Upper lobe of right lung (tissue), 1 donor: ENCODE data around the gene FNIP1. TPM values are rescaled to one million over a fixed set of nuclear protein-coding genes. Genes with fewer than 3 reads are reported as not detected.

Experiments used
- ATAC-seq: fragments of 200-7000 bp; cut with Tn5 transposase; one replicate; pipeline ENCODE4 v1.9.1; 2020; ENCODE audit warnings: mild to moderate bottlenecking, moderate library complexity
- DNase-seq: peaks from one replicate; pipeline ENCODE4 v3.0.0-alpha.2; 2020
- H3K27ac ChIP-seq: fragments of 200-600 bp; one replicate; pipeline ENCODE4 v1.8.0; 2022
- H3K27me3 ChIP-seq: fragments of 200-600 bp; one replicate; pipeline ENCODE4 v1.8.0; 2022; ENCODE audit warnings: mild to moderate bottlenecking
- H3K36me3 ChIP-seq: fragments of 200-600 bp; one replicate; pipeline ENCODE4 v1.8.0; 2022
- H3K4me1 ChIP-seq: fragments of 200-600 bp; one replicate; pipeline ENCODE4 v1.8.0; 2022
- H3K4me3 ChIP-seq: fragments of 200-600 bp; one replicate; pipeline ENCODE4 v1.8.0; 2022; ENCODE audit warnings: mild to moderate bottlenecking
- H3K9me3 ChIP-seq: fragments of 200-600 bp; one replicate; pipeline ENCODE4 v1.8.0; 2022
- intact Hi-C: fragments of 100-400 bp; cut with DNase I; formaldehyde crosslinking; loops from one replicate; pipeline ENCODE4 v1.11.0; 2022
- total RNA-seq: library from RNA; stranded (reverse); fragmentation: NEBNext Ultra II Directional; extraction: Animal tissue kit (Norgen Biotek cat#: 25700); gene quantifications from one replicate; pipeline ENCODE4 v1.2.1, GENCODE V29; 2021
- TF ChIP-seq, protein P1 (sequence below): fragments of 200-600 bp; IDR thresholded peaks from one replicate; pipeline ENCODE4 v1.8.0; 2022; ENCODE audit warnings: antibody characterized with exemption
- donor health status: DM: no; HTN: yes; CAD: no; lungs with severe emphysema.

The FNIP1 gene
- total RNA-seq, 1 donor from 2014 or later: 42.7 TPM

DNA sequence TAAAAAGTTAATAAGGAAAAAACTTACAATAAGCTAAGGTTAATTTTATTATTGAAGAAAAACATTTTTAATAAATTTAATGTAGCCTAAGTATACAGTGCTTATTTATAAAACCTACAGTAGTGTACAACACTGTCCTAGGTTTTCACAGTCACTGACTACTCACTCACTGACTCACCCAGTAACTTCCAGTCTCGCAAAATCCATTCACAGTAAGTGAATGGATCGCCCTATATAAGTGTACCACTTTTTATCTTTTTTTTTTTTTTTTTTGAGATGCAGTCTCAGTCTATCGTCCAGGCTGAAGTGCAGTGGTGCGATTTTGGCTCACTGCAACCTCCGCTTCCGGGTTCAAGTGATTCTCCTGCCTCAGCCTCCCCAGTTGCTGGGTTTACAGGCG, 47.7 kb downstream of the FNIP1 start:
- intact Hi-C loops: no loop called here
- peaks cover 3% of the 10 kb centered on the region for H3K36me3 ChIP-seq
- no peak for ATAC-seq
- TF ChIP-seq, protein P1, sequence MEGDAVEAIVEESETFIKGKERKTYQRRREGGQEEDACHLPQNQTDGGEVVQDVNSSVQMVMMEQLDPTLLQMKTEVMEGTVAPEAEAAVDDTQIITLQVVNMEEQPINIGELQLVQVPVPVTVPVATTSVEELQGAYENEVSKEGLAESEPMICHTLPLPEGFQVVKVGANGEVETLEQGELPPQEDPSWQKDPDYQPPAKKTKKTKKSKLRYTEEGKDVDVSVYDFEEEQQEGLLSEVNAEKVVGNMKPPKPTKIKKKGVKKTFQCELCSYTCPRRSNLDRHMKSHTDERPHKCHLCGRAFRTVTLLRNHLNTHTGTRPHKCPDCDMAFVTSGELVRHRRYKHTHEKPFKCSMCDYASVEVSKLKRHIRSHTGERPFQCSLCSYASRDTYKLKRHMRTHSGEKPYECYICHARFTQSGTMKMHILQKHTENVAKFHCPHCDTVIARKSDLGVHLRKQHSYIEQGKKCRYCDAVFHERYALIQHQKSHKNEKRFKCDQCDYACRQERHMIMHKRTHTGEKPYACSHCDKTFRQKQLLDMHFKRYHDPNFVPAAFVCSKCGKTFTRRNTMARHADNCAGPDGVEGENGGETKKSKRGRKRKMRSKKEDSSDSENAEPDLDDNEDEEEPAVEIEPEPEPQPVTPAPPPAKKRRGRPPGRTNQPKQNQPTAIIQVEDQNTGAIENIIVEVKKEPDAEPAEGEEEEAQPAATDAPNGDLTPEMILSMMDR: no peak
- no peaks in the 10 kb centered on the region for H3K27me3 ChIP-seq
- no peak overlapping the region for H3K27ac ChIP-seq
- DNase-seq: no peak
- peaks cover 9% of the 10 kb centered on the region for H3K4me1 ChIP-seq
- H3K4me3 ChIP-seq: no peak overlapping the region
- no peaks in the 10 kb centered on the region for H3K9me3 ChIP-seq

DNA sequence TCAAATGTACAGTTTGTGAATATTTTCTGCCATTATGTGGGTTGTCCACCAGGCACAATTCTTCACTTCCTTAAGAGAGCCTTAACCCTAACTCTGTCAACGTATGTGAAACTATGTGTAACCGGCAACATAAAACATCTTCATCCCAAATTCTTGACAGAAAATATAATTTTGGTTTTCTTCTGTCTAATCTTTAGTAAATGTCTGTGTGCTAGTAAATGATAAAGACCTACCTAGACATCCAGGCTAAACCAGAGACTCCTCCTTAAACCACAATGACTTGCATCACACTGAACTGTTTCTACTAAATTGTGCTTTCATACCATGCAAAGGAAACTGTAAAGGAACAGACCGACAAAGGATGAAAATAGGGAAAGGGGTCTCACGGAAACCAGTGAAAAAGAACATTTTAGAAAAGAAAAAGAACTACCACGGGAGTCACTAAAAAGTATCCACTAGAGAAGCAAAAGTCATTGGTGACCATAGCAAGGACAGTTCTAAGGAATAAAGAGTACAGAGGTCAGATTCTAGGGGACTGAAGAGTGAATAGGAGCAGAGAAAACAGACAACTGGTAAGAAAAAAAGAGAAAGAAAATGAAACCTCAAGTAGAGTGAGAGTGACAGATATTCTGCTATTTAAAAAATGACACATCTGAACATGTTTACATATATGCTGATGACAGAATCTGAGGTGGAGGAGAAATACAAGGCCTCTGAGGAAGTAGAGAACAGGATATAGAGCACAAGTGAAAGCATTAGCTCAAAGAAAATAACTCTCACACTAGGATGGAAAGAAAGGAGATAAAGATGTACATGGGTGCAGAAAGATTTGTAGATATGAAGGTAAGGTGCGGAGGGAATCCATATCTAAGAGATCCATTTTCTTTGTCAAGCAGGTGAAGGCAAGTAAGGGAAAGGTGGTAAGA, 49.4 kb downstream of the FNIP1 start:
- ATAC-seq (peak; percentile 58), DNase-seq (no peak)
- H3K4me1 ChIP-seq: peaks cover 9% of the 10 kb centered on the region
- TF ChIP-seq, protein P1: no peak
- intact Hi-C loops: no loop called here
- no peaks in the 10 kb centered on the region for H3K27me3 ChIP-seq
- no peaks in the 10 kb centered on the region for H3K9me3 ChIP-seq
- peaks cover 15% of the 10 kb centered on the region for H3K36me3 ChIP-seq
- H3K4me3 ChIP-seq: no peak overlapping the region
- H3K27ac ChIP-seq: no peak overlapping the region

DNA sequence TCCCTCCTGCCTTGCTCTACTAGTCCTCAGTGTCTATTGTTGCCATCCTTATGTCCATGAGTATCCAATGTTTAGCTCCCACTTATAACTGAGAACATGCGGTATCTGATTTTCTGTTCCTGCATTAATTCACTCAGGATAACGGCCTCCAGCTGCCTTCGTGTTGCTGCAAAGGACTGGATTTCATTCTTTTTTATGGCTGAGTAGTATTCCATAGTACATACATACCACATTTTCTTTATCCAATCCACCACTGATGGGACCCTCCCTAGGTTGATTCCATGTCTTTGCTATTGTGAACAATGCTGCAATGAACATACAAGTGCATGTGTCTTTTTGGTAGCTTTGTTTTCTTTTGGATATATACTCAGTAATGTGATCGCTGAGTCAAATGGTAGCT, 50.4 kb downstream of the FNIP1 start:
- intact Hi-C loops: no loop called here
- H3K9me3 ChIP-seq: no peaks in the 10 kb centered on the region
- peaks cover 25% of the 10 kb centered on the region for H3K36me3 ChIP-seq
- no peaks in the 10 kb centered on the region for H3K27me3 ChIP-seq
- H3K4me3 ChIP-seq: no peak overlapping the region
- peaks cover 9% of the 10 kb centered on the region for H3K4me1 ChIP-seq
- TF ChIP-seq, protein P1: no peak
- no peak overlapping the region for H3K27ac ChIP-seq
- DNase-seq (no peak), ATAC-seq (no peak)

DNA sequence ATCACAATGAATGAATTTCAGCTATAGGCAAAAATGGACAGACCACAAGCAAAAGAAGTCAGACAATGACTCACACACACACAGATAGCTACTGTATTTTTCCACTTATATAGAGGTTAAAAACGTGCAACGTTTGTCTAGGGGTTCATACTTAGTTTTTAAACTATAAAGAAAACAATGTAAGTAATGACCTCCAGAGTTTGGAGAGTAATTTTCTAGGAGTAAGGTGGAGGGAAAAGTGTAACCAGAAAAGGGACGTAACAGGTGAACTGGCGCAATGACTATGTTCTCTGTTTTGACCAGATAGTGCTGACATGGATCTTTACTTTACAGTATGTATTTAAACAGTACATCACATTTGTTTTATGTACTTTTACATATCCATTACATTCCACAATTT, 51.1 kb downstream of the FNIP1 start:
- no peak overlapping the region for H3K4me3 ChIP-seq
- no peak for ATAC-seq
- no peak overlapping the region for H3K27ac ChIP-seq
- no peaks in the 10 kb centered on the region for H3K9me3 ChIP-seq
- H3K4me1 ChIP-seq: peaks cover 9% of the 10 kb centered on the region
- H3K36me3 ChIP-seq: peaks cover 28% of the 10 kb centered on the region
- H3K27me3 ChIP-seq: no peaks in the 10 kb centered on the region
- TF ChIP-seq, protein P1: no peak
- intact Hi-C loops: no loop called here
- DNase-seq: no peak

DNA sequence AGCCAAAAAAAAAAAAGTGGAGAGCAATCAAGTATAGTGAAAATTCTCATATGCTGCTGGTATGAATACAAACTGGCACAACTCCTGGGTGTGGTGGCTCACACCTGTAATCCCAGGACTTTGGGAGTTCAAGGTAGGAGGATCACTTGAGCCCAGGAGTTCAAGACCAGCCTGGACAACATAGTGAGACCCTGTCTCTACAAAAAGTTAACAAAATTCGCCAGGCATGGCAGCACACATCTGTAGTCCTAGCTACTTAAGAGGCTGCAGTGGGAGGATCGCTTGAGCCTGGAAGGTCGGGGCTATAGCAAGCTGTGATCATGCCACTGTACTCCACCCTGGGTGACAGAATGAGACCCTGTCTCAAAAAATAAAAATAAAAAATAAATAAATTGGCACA, 51.7 kb downstream of the FNIP1 start:
- TF ChIP-seq, protein P1: no peak
- H3K27ac ChIP-seq: no peak overlapping the region
- no peak for ATAC-seq
- intact Hi-C loops: no loop called here
- no peaks in the 10 kb centered on the region for H3K27me3 ChIP-seq
- H3K4me1 ChIP-seq: peaks cover 9% of the 10 kb centered on the region
- H3K36me3 ChIP-seq: peaks cover 28% of the 10 kb centered on the region
- H3K9me3 ChIP-seq: no peaks in the 10 kb centered on the region
- no peak for DNase-seq
- no peak overlapping the region for H3K4me3 ChIP-seq
